Thyroid gland (tissue), 4 donors: ENCODE results near the gene TAP2.

ENCODE experiments used
- CTCF ChIP-seq, 6 experiments: fragments of 200-600 bp in 3 of 6; fragments of 450-650 bp in 3 of 6; sonication (generic) in 3 of 6; IDR thresholded peaks; one replicate each; pipeline ENCODE4 v1.5.1; 2016 to 2019; ENCODE audit warnings: antibody characterized with exemption in 6 of 6, mild to moderate bottlenecking in 2 of 6, inconsistent platforms in 1 of 6, moderate library complexity in 1 of 6
- POLR2A ChIP-seq, 2 donors: fragments of 450-650 bp; IDR thresholded peaks; one replicate each; pipeline ENCODE4 v1.6.1; 2017; ENCODE audit warnings: antibody characterized with exemption in 2 of 2, mild to moderate bottlenecking in 2 of 2, moderate library complexity in 1 of 2

GRCh38 chr6:32857156-32857891 is 18.8 kb upstream of the TAP2 start:
- no peak for TF ChIP-seq POLR2A (IDR thresholded peaks at IDR 0.05)
- TF ChIP-seq CTCF (IDR thresholded peaks at IDR 0.05), result no peak
